ENCODE measurements around the gene TGFB2. TPM values are rescaled to one million over a fixed set of nuclear protein-coding genes. Genes with fewer than 3 reads are reported as not detected.

Gene TGFB2
- polyA plus RNA-seq, 1 donor from 2014 or later, result 0.10 TPM

DNA sequence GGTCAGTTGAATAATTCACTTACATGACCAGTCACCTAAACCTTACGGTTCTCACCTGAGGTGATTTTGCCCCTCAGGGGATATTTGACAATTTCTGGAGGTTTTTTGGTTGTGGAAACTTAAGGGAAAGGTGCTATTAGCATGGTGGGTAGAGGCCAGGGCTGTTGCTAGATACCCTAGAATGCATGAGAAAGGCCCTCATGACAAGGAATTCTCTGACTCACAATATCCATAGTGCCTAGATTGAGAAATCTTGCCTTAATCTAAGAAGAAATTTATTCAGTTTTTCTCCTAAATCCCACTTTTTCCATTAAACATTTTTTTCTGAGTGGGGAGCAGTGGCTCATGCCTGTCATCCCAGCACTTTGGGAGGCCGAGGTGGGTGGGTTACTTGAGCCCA, 119.7 kb downstream of the TGFB2 start:
- H3K27ac ChIP-seq (ENCODE audit: low read length), result no peak overlapping the region
- no peaks in the 10 kb centered on the region for H3K27me3 ChIP-seq (ENCODE audit: insufficient read depth, low read depth, low read length)
- H2AFZ ChIP-seq (ENCODE audit: low read depth, low read length), result no peak overlapping the region
- no peaks in the 10 kb centered on the region for H3K36me3 ChIP-seq (ENCODE audit: insufficient read depth, low read length)
- no peaks in the 10 kb centered on the region for H4K20me1 ChIP-seq (ENCODE audit: insufficient read depth)
- no peak overlapping the region for H3K9ac ChIP-seq (ENCODE audit: low read length)
- H3K4me3 ChIP-seq (ENCODE audit: low read length), result no peak overlapping the region
- H3K9me2 ChIP-seq (ENCODE audit: insufficient read depth, low read length), result no peaks in the 10 kb centered on the region
- no peaks in the 10 kb centered on the region for H3F3A ChIP-seq (ENCODE audit: insufficient read depth, low read length, poor library complexity, severe bottlenecking)
- no peak overlapping the region for H3K4me2 ChIP-seq (ENCODE audit: low read length)
- H3K9me3 ChIP-seq (ENCODE audit: low read length), result no peaks in the 10 kb centered on the region
- no peaks in the 10 kb centered on the region for H3K79me2 ChIP-seq (replicated peaks; ENCODE audit: insufficient read depth, low read length)
- TF ChIP-seq SMC3 (conservative IDR thresholded peaks at IDR 0.05; ENCODE audit: poor library complexity) (no peak), MXI1 (conservative IDR thresholded peaks at IDR 0.05; ENCODE audit: poor library complexity, severe bottlenecking) (no peak), EP300 (conservative IDR thresholded peaks at IDR 0.05; ENCODE audit: poor library complexity, severe bottlenecking) (no peak), EZH2 (IDR thresholded peaks at IDR 0.05; ENCODE audit: borderline replicate concordance, insufficient read depth, low read length, poor library complexity, severe bottlenecking) (no peak), CTCF (IDR thresholded peaks at IDR 0.05; ENCODE audit: poor library complexity, severe bottlenecking) (no peak), POLR2AphosphoS5 (IDR thresholded peaks at IDR 0.05) (no peak), RAD21 (conservative IDR thresholded peaks at IDR 0.05) (no peak), TAF1 (IDR thresholded peaks at IDR 0.05; ENCODE audit: low read depth) (no peak)
- TF ChIP-seq, protein P1, sequence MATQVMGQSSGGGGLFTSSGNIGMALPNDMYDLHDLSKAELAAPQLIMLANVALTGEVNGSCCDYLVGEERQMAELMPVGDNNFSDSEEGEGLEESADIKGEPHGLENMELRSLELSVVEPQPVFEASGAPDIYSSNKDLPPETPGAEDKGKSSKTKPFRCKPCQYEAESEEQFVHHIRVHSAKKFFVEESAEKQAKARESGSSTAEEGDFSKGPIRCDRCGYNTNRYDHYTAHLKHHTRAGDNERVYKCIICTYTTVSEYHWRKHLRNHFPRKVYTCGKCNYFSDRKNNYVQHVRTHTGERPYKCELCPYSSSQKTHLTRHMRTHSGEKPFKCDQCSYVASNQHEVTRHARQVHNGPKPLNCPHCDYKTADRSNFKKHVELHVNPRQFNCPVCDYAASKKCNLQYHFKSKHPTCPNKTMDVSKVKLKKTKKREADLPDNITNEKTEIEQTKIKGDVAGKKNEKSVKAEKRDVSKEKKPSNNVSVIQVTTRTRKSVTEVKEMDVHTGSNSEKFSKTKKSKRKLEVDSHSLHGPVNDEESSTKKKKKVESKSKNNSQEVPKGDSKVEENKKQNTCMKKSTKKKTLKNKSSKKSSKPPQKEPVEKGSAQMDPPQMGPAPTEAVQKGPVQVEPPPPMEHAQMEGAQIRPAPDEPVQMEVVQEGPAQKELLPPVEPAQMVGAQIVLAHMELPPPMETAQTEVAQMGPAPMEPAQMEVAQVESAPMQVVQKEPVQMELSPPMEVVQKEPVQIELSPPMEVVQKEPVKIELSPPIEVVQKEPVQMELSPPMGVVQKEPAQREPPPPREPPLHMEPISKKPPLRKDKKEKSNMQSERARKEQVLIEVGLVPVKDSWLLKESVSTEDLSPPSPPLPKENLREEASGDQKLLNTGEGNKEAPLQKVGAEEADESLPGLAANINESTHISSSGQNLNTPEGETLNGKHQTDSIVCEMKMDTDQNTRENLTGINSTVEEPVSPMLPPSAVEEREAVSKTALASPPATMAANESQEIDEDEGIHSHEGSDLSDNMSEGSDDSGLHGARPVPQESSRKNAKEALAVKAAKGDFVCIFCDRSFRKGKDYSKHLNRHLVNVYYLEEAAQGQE (IDR thresholded peaks at IDR 0.05; ENCODE audit: borderline replicate concordance), result no peak

DNA sequence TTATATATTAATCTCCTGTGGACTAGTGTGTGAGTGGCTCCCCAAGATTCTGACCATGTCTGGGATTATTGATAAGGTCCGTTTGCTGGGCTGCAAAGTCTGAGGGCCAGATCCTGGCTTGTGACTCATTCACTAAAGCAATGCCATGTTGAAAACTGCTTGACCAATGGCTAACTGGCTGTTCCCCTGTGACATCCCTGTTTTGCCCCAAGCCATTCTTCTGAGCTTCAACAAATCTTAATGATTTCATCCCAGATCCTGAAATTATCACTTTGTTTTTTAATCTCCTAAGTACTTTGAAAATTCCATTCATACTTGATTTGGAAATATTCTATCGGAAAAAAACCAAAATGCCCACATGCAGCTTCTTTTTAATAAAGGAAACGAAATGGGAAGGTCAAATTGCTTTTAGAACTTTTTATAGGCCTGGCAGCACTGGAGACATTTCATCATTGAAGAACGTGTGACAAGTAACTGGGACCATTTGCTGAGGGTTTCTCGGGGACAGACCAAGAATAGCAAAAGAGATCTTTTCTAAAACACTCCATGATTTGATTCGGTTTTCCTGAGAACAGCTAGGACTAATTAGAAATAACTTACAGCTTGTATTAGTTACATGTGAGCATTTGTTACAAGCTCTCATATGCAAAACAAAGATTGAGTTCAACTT, 121.3 kb downstream of the TGFB2 start:
- H4K20me1 ChIP-seq (ENCODE audit: insufficient read depth), result no peaks in the 10 kb centered on the region
- TF ChIP-seq CTCF (IDR thresholded peaks at IDR 0.05; ENCODE audit: poor library complexity, severe bottlenecking) (no peak), POLR2AphosphoS5 (IDR thresholded peaks at IDR 0.05) (no peak), RAD21 (conservative IDR thresholded peaks at IDR 0.05) (no peak), SMC3 (conservative IDR thresholded peaks at IDR 0.05; ENCODE audit: poor library complexity) (no peak), EZH2 (IDR thresholded peaks at IDR 0.05; ENCODE audit: borderline replicate concordance, insufficient read depth, low read length, poor library complexity, severe bottlenecking) (no peak), EP300 (conservative IDR thresholded peaks at IDR 0.05; ENCODE audit: poor library complexity, severe bottlenecking) (no peak), TAF1 (IDR thresholded peaks at IDR 0.05; ENCODE audit: low read depth) (no peak), MXI1 (conservative IDR thresholded peaks at IDR 0.05; ENCODE audit: poor library complexity, severe bottlenecking) (no peak)
- TF ChIP-seq, protein P1 (IDR thresholded peaks at IDR 0.05; ENCODE audit: borderline replicate concordance), result no peak
- no peak overlapping the region for H3K4me3 ChIP-seq (ENCODE audit: low read length)
- no peaks in the 10 kb centered on the region for H3K79me2 ChIP-seq (replicated peaks; ENCODE audit: insufficient read depth, low read length)
- no peak overlapping the region for H2AFZ ChIP-seq (ENCODE audit: low read depth, low read length)
- H3K9me2 ChIP-seq (ENCODE audit: insufficient read depth, low read length), result no peaks in the 10 kb centered on the region
- no peaks in the 10 kb centered on the region for H3K27me3 ChIP-seq (ENCODE audit: insufficient read depth, low read depth, low read length)
- no peaks in the 10 kb centered on the region for H3F3A ChIP-seq (ENCODE audit: insufficient read depth, low read length, poor library complexity, severe bottlenecking)
- H3K9ac ChIP-seq (ENCODE audit: low read length), result no peak overlapping the region
- H3K4me2 ChIP-seq (ENCODE audit: low read length), result no peak overlapping the region
- no peaks in the 10 kb centered on the region for H3K36me3 ChIP-seq (ENCODE audit: insufficient read depth, low read length)
- no peak overlapping the region for H3K27ac ChIP-seq (ENCODE audit: low read length)
- H3K9me3 ChIP-seq (ENCODE audit: low read length), result no peaks in the 10 kb centered on the region

All from neural cell (in vitro differentiated cells).